Smooth muscle cell of the brain vasculature (primary cell): ENCODE results near the gene PAIP2.
"Not testable (repeated sequence)": the region's sequence is repeated elsewhere in the genome, so short reads cannot be mapped to it uniquely, and the experiment has no call there.

ENCODE experiments used
- DNase-seq: peaks from one replicate; pipeline ENCODE4 v3.0.0-alpha.2; 2012; ENCODE audit warnings: low read depth, low spot score

PAIP2 gene

GRCh38 chr5:139341689-139342422 is at the start of gene PAIP2:
Gene PAIP2, plus strand, starts transcription at chr5:139341854. Its CDS starts 21,931 bp downstream, at chr5:139363785.
- DNase-seq = peak; percentile 97

GRCh38 chr5:139293202-139293506 is 48.5 kb upstream of the PAIP2 start:
- DNase-seq = no peak

- peak; percentile 91 for DNase-seq
These were observed 47.9 kb upstream of the PAIP2 start, which contains the start of gene MATR3 for GRCh38 chr5:139293507-139294373. Gene MATR3, plus strand, starts transcription at chr5:139293740. Its CDS starts 13,676 bp downstream, at chr5:139307416.

- DNase-seq = peak; percentile 76
These were observed 47.1 kb upstream of the PAIP2 start for GRCh38 chr5:139294374-139295165.

GRCh38 chr5:139295346-139296057 is 46.2 kb upstream of the PAIP2 start:
- no peak for DNase-seq

- DNase-seq = no peak
These were observed 45.5 kb upstream of the PAIP2 start for GRCh38 chr5:139296198-139296597.

- no peak for DNase-seq
These were observed 44.8 kb upstream of the PAIP2 start for GRCh38 chr5:139296862-139297326.

- no peak for DNase-seq
These were observed 44.1 kb upstream of the PAIP2 start for GRCh38 chr5:139297439-139298133.

GRCh38 chr5:139298242-139298641 is 43.4 kb upstream of the PAIP2 start:
- no peak for DNase-seq

GRCh38 chr5:139299486-139299885 is 42.2 kb upstream of the PAIP2 start:
- DNase-seq = no peak

- no peak for DNase-seq
These were observed 39.7 kb upstream of the PAIP2 start for GRCh38 chr5:139301808-139302499.

GRCh38 chr5:139304391-139305324 is 37.0 kb upstream of the PAIP2 start:
- DNase-seq = no peak

- no peak for DNase-seq
These were observed 35.5 kb upstream of the PAIP2 start for GRCh38 chr5:139306197-139306596.

- no peak for DNase-seq
These were observed 34.9 kb upstream of the PAIP2 start for GRCh38 chr5:139306628-139307379.

- DNase-seq = no peak
These were observed 32.9 kb upstream of the PAIP2 start for GRCh38 chr5:139308797-139309196.

GRCh38 chr5:139310715-139311186 is 30.9 kb upstream of the PAIP2 start:
- not testable (repeated sequence) for DNase-seq

- DNase-seq = no peak
These were observed 29.6 kb upstream of the PAIP2 start for GRCh38 chr5:139312075-139312474.

- no peak for DNase-seq
These were observed 27.4 kb upstream of the PAIP2 start for GRCh38 chr5:139314276-139314675.
